C4-2B (cell line): ENCODE data around the gene TPP1.

Source experiments
- H3K27ac ChIP-seq: fragments of 450-650 bp; 2 replicates; pipeline ENCODE4 v1.5.1; 2017
- ZFX ChIP-seq: fragments of 450-650 bp; IDR thresholded peaks from 2 replicates; pipeline ENCODE4 v1.6.1; 2017
- TF ChIP-seq, protein P1 (sequence below): fragments of 450-650 bp; conservative IDR thresholded peaks from 2 replicates; pipeline ENCODE4 v1.5.1; 2017; ENCODE audit warnings: mild to moderate bottlenecking

Gene TPP1

GRCh38 chr11:6646918-6647679, 27.9 kb upstream of the TPP1 start:
- TF ChIP-seq, protein P1, sequence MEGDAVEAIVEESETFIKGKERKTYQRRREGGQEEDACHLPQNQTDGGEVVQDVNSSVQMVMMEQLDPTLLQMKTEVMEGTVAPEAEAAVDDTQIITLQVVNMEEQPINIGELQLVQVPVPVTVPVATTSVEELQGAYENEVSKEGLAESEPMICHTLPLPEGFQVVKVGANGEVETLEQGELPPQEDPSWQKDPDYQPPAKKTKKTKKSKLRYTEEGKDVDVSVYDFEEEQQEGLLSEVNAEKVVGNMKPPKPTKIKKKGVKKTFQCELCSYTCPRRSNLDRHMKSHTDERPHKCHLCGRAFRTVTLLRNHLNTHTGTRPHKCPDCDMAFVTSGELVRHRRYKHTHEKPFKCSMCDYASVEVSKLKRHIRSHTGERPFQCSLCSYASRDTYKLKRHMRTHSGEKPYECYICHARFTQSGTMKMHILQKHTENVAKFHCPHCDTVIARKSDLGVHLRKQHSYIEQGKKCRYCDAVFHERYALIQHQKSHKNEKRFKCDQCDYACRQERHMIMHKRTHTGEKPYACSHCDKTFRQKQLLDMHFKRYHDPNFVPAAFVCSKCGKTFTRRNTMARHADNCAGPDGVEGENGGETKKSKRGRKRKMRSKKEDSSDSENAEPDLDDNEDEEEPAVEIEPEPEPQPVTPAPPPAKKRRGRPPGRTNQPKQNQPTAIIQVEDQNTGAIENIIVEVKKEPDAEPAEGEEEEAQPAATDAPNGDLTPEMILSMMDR: no peak
- no peak for TF ChIP-seq ZFX
- no peak overlapping the region for H3K27ac ChIP-seq

- no peak overlapping the region for H3K27ac ChIP-seq
- no peak for TF ChIP-seq ZFX
- TF ChIP-seq, protein P1: no peak
These were observed 27.3 kb upstream of the TPP1 start for GRCh38 chr11:6646576-6646917.

- TF ChIP-seq, protein P1: no peak
- TF ChIP-seq ZFX: no peak
- H3K27ac ChIP-seq: no peak overlapping the region
These were observed 26.8 kb upstream of the TPP1 start for GRCh38 chr11:6646071-6646470.

DNA sequence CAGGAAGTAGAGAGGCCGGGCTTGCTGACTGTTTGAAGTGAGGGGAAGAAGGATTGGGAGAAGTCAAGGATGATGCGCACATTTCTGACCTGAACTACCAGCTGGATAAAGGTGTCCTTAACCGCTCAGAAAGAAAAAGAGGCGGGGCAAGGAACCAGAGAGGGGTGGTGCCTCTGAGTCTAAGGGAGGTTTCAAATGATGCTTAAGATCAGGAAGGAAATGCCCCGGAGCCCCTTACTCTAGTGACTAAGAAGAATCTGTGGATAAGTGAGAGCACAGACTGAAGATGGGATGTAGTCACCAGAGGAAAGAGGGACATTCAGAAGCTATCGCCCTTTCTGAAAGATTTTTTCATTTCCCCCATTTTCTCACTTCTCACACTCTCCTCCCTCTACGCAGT, 23.7 kb upstream of the TPP1 start:
- no peak for TF ChIP-seq ZFX
- TF ChIP-seq, protein P1: no peak
- no peak overlapping the region for H3K27ac ChIP-seq

GRCh38 chr11:6640985-6641701, 21.9 kb upstream of the TPP1 start:
- H3K27ac ChIP-seq: no peak overlapping the region
- TF ChIP-seq, protein P1: no peak
- no peak for TF ChIP-seq ZFX

- no peak overlapping the region for H3K27ac ChIP-seq
- TF ChIP-seq, protein P1: no peak
- no peak for TF ChIP-seq ZFX
These were observed 21.1 kb upstream of the TPP1 start for GRCh38 chr11:6640036-6640984.

- H3K27ac ChIP-seq: no peak overlapping the region; the same call in 1 of the 2 replicates
- TF ChIP-seq, protein P1: no peak
These were observed 19.2 kb upstream of the TPP1 start for GRCh38 chr11:6638429-6638828.
